Thyroid gland (tissue), 4 donors: ENCODE results near the gene FNDC5. TPM values are rescaled to one million over a fixed set of nuclear protein-coding genes. Genes with fewer than 3 reads are reported as not detected.

Source experiments
- DNase-seq, 2 donors: peaks; one replicate each; pipeline ENCODE4 v3.0.0-alpha.2; 2019
- H3K27ac ChIP-seq, 3 donors: fragments of 200-600 bp; sonication (generic); 1 replicate in 2 of 3; 2 replicates in 1 of 3; pipeline ENCODE4 v1.5.1; 2016 to 2019; ENCODE audit warnings: mild to moderate bottlenecking in 1 of 3, moderate library complexity in 1 of 3
- H3K27me3 ChIP-seq: fragments of 200-600 bp; sonication (generic); one replicate; pipeline ENCODE4 v1.5.1; 2019
- H3K36me3 ChIP-seq, 2 donors: fragments of 200-600 bp; sonication (generic); one replicate each; pipeline ENCODE4 v1.5.1; 2016 to 2019
- H3K4me1 ChIP-seq, 2 donors: fragments of 200-600 bp; sonication (generic); one replicate each; pipeline ENCODE4 v1.5.1; 2017 to 2019
- H3K4me3 ChIP-seq, 3 donors: fragments of 200-600 bp; sonication (generic); replicated peaks in 1 of 3; 1 replicate in 2 of 3; 2 replicates in 1 of 3; pipeline ENCODE4 v1.5.1; 2016; ENCODE audit warnings: mild to moderate bottlenecking in 1 of 3
- H3K9me3 ChIP-seq: fragments of 200-600 bp; sonication (generic); one replicate; pipeline ENCODE4 v1.5.1; 2017
- CTCF ChIP-seq, 6 experiments: fragments of 200-600 bp in 3 of 6; fragments of 450-650 bp in 3 of 6; sonication (generic) in 3 of 6; IDR thresholded peaks; one replicate each; pipeline ENCODE4 v1.5.1; 2016 to 2019; ENCODE audit warnings: antibody characterized with exemption in 6 of 6, mild to moderate bottlenecking in 2 of 6, inconsistent platforms in 1 of 6, moderate library complexity in 1 of 6
- POLR2A ChIP-seq, 2 donors: fragments of 450-650 bp; IDR thresholded peaks; one replicate each; pipeline ENCODE4 v1.6.1; 2017; ENCODE audit warnings: antibody characterized with exemption in 2 of 2, mild to moderate bottlenecking in 2 of 2, moderate library complexity in 1 of 2
- WGBS, 2 donors: methylation state at CpG; one replicate each; pipeline ENCODE4 v1.1.5; 2017; 5-methylcytosine and 5-hydroxymethylcytosine counted together
- intact Hi-C: fragments of 100-400 bp; cut with DNase I; formaldehyde crosslinking; loops from one replicate; pipeline ENCODE4 v1.15.1; 2023
- total RNA-seq, 4 donors: library from RNA; depleted of rRNA; stranded (reverse); fragments of >200 nt; gene quantifications; one replicate each; pipeline ENCODE4 v1.2.3, GENCODE V29; 2016

Gene FNDC5
- total RNA-seq, 4 donors from 2014 or later = 0.27 to 4.0 (median 1.5) TPM

DNA sequence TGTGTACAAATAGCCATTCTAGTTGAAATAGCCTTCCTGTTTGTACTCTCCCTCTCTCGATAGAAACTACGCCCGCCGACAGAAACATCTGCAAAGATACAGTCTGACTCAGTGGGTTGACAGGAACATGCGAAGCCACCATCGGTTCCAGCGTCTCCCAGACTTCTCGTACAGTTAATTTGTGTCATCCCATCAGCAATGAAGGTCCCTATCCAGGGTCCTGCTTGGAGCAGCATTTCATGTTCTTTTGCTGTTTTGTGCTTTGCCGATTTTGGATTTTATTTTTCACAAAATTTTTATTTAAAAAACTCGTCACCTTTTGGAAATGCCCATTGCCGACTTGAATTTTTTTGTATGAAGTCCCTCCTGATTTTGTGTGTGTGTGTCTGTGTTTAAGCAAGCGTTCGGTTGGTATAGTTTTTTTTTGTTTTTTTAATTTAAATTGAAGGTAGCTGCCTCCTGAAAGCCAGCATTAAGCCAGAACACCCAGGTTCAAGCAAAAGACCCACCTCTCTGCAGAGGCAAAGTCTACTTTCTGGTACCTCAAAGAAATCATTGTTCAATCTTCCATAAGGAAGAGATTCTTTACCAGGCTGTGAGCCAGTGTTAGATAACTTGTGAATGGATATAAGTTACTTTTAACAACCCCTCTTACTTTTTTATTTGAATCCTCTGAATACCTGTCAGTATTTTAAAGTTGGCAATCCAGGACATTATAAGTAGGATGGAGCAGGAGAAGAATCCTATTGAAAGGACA, 14.7 kb downstream of the FNDC5 start:
- no peak for DNase-seq
- no peak overlapping the region for H3K4me3 ChIP-seq
- TF ChIP-seq CTCF (IDR thresholded peaks at IDR 0.05) = no peak
- no peak for TF ChIP-seq POLR2A (IDR thresholded peaks at IDR 0.05)
- H3K27me3 ChIP-seq = no peaks in the 10 kb centered on the region
- no peaks in the 10 kb centered on the region for H3K9me3 ChIP-seq
- no peaks in the 10 kb centered on the region for H3K4me1 ChIP-seq
- H3K36me3 ChIP-seq = peaks cover 19 to 34% of the 10 kb centered on the region in 2 donors
- intact Hi-C loops = no loop called here
- H3K27ac ChIP-seq = no peak overlapping the region
- WGBS, 2 donors = 94 to 96% methylated on average over 13 of the region's 13 CpGs

DNA sequence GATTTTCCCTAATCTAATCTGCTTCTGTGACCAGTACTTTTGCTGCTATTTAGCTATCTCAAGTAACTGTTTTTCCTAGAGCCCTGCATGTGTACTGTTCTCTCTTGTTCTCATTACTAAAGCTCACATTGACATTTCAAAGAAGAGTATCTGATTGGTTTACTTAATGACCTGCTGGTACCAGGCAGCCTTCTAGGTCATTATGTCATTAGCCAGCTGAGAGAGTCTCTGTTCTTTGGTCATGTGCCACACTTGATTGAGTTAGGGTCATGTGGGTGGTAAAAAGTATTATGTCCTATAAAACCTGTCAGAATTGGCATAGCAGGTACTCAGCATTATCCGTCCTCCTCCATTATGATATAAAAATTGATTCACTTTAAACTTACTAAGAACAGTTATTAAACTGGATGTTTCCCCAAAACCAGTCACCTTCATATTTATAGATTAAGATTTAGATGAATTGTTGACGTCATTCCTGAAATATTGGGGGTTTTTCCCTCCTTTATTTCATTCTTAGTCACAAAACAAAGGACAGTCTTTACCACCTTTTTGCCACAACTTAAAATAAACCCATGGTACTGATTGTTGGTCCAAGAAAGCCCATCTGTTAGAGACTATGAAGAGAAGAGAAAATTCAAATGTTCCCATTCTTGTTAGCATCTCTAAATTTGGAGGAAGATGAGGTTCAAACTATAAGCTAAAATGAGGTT, 22.2 kb downstream of the FNDC5 start:
- no peak overlapping the region for H3K4me3 ChIP-seq
- WGBS, 2 donors = 47% methylated on average over 2 of the region's 2 CpGs
- TF ChIP-seq CTCF (IDR thresholded peaks at IDR 0.05) (no peak), POLR2A (IDR thresholded peaks at IDR 0.05) (no peak)
- H3K9me3 ChIP-seq = no peaks in the 10 kb centered on the region
- H3K27me3 ChIP-seq = no peaks in the 10 kb centered on the region
- peaks cover 0 to 16% of the 10 kb centered on the region in 2 donors for H3K36me3 ChIP-seq
- no peak for DNase-seq
- H3K27ac ChIP-seq = no peak overlapping the region
- intact Hi-C loops = no loop called here
- H3K4me1 ChIP-seq = no peaks in the 10 kb centered on the region

DNA sequence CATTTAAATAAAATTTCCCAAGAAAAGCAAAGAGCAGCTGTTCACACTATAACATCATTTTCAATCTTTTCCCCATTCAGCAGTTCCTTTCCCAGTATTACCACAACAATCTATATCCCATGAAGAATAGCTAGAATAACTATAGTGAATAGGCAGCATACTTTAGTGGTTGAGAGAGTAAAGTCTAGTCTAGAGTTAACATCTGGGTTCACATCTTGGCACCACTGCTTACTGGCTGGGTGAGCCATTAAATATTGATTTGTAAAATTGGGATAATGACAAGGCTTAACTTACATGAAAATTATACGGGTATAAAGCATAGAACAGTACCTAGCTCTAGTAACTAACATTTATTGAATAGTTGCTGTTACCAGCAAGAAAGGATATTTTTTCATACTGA, 38.8 kb downstream of the FNDC5 start:
- Histone ChIP-seq H3K27me3 (no peaks in the 10 kb centered on the region), H3K4me3 (no peak overlapping the region), H3K4me1 (peaks cover 0 to 16% of the 10 kb centered on the region in 2 donors), H3K36me3 (peaks cover 46% of the 10 kb centered on the region in 2 donors), H3K9me3 (no peaks in the 10 kb centered on the region), H3K27ac (no peak overlapping the region)
- no peak for DNase-seq
- no peak for TF ChIP-seq POLR2A (IDR thresholded peaks at IDR 0.05)
- no peak for TF ChIP-seq CTCF (IDR thresholded peaks at IDR 0.05)
- 83 to 86% methylated on average over 1 of the region's 1 CpG for WGBS, 2 donors
- intact Hi-C loops = no loop called here

GRCh38 chr1:32830092-32830852, 40.4 kb downstream of the FNDC5 start:
- Histone ChIP-seq H3K4me1 (peaks cover 0 to 16% of the 10 kb centered on the region in 2 donors), H3K9me3 (no peaks in the 10 kb centered on the region), H3K27me3 (no peaks in the 10 kb centered on the region), H3K36me3 (peaks cover 50 to 56% of the 10 kb centered on the region in 2 donors), H3K4me3 (no peak overlapping the region), H3K27ac (peak overlapping the region in 1 of 3 donors; percentile 25)
- no peak for DNase-seq
- intact Hi-C loops = no loop called here
- TF ChIP-seq POLR2A (IDR thresholded peaks at IDR 0.05) (no peak), CTCF (IDR thresholded peaks at IDR 0.05) (no peak)
- 47 to 58% methylated on average over 6 of the region's 6 CpGs for WGBS, 2 donors
